Measurements from ENCODE around the gene TENM3.
"Not testable (repeated sequence)": the region's sequence is repeated elsewhere in the genome, so short reads cannot be mapped to it uniquely, and the experiment has no call there.

The TENM3 gene

DNA sequence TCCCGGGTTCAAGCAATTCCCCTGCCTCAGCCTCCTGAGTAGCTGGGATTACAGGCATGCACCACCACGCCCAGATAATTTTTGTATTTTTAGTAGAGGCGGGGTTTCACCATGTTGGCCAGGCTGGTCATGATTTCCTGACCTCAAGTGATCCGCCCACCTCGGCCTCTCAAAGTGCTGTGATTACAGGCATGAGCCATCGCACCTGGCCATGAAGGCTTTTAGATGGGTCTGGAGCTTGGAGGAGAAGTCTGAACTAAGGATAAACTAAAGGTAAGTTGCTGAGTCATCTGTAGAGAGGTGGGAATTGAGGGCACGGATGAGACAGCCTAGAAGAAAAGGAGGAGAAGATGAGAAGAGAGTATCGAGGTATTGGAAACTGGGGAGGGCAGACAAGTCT, at the start of gene TENM3:
TSS of gene TENM3 (plus strand) at position 199 of the 400 bp plus-strand sequence. CDS start 80,619 bp downstream, outside the sequence.
- not testable (repeated sequence) for DNase-seq

DNA sequence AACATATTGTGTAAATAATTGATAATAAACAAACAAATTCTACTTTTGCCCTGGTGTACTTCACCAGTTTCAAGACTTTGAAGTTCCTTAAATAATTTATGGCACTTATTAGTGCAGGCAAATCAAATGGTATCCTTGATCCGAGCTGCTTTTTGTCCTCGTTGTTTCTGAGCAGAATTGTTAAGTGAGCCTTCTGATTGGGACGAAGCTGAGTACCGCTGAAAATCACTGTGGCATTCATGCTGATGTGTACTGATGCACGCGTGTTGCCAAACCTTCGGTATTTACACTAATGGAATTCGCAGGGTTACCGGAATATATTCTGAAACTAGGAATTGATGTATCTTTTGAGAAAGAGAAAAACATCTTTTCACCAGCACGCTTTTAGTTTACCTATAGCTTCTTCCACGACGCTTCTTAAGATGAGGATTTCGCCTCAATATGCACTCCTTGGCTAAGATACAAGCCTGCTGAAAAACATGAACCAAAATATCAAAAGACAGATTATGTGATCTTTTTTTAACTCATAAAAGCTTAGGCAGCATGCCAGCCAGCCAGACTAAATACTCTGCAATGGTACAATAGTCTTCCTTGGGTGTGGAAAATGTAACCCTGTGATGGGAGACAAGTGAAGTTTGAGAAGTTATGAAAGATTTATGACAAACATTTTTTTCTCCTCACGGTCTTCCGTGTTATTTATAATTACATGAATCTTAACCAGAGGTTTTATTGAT, 48.9 kb upstream of the TENM3 start:
- DNase-seq = no peak

DNA sequence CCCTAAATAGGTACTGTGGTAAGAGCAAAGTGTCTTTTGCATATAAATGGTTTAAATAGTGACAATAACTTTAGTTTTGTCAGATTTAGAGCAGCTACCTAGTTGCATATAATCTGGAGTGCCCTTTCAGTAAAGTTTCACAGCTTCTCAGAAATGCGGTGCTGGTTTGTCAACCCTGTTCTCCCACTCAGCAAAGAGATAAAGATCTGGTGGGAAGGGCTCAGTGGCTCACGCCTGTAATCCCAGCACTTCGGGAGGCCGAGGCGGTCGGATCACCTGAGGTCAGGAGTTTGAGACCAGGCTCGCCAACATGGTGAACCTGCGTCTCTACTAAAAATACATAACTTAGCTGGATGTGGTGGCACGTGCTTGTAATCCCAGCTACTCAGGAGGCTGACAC, 45.6 kb upstream of the TENM3 start:
- DNase-seq = no peak

GRCh38 chr4:182201871-182202270, 41.3 kb upstream of the TENM3 start:
- no peak for DNase-seq

GRCh38 chr4:182202650-182203049, 40.6 kb upstream of the TENM3 start:
- DNase-seq = no peak

DNA sequence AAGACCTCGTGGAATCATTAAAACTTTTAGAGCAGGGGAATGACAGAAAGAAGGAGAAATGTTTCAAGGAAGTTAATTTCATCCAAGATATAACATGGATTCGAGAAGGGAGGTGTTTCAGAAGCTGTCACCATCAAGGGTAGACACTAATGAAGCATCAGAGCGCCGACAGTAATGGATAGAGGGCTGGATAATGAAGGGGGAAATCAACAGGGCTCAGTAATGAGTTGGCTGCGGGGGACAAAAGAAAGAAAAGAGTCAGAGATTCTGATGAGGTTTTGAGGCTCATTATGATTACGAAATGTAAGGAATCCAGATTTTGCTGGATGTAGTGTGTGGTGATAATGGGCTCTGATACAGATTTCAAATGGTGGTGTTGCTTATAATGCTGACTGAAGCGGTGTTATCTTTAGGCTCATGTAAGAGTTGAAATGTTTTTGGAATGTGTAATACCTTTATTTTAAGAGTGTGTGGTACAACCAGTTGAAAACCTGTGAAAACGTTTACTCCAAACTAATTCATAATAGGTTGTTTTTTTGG, 39.3 kb upstream of the TENM3 start:
- no peak for DNase-seq

- no peak for DNase-seq
Observed at GRCh38 chr4:182205306-182205705, 37.9 kb upstream of the TENM3 start.

DNA sequence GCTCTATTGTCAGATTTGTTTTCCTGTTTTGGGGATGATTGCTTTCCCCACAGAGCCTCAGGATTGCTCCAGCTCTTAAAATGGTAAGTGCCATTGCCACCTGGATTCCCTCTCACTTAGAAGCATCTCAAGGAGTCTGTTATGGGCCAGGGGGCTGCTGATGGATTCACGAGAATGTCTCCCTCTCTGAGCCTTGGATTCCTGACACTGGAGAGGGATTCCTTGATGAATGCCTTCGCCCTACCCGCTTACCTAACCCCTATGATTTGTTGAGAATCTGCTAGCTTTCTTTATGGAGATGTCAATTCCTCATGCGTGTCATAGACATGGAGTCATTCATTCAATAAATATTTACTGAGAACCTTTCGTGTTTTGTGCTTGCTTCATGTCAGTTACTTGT, 36.9 kb upstream of the TENM3 start:
- DNase-seq = no peak

- no peak for DNase-seq
Observed at GRCh38 chr4:182206916-182207315, 36.3 kb upstream of the TENM3 start.

DNA sequence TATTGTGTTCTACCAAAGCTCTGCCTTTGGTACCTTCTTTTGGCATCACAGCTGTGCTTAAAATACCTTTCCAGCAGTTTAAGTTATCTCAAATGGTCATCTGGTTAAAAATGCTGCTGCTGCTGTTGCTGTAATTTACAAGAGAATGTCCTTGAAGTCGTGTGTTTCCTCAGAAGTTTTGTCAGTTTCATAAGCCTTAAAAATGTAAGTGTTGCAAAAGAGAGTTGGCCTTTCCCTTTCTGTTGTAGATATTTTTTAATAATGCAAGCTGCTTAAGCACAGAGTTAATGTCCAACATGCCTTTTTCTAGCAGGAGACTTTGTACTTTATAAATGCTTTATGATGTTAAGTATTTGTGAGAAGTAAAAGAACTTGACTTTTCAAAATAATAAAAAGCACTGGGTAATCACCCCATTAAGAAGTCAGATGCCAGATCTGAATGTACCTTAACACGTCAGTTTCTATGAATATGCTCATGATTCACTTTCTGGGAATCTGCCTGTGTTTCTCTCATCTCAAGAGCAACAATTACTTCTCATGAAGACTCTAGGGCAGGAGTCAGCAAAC, 35.3 kb upstream of the TENM3 start:
- no peak for DNase-seq

DNA sequence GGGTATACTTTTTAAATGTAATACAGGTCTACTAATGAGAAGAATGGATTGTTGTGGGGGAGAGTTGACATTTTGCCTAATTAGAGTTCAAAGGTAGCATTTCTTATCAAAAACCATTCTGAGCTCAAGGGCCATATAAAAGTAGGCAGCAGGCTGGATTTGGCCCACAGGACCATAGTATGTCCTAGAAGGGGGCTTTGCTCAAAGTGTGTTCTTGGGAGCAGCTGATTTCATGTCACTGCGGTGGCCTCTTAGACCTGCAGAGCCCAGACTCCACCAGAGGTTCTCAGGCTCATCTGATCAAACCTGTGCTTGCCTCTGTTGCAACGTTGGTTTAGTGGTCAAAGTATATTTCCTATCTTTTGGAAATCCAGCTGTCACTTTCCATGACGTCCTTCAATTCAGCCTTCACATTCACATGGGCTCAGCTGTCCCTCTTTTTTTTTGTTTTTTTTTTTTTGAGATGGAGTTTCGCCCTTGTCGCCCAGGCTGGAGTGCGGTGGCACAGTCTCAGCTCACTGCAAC, 34.6 kb upstream of the TENM3 start:
- DNase-seq = no peak

GRCh38 chr4:182212211-182212761, 30.9 kb upstream of the TENM3 start:
- no peak for DNase-seq

- DNase-seq = no peak
Observed at GRCh38 chr4:182213004-182213403, 30.2 kb upstream of the TENM3 start.

GRCh38 chr4:182215148-182215547, 28.1 kb upstream of the TENM3 start:
- no peak for DNase-seq

GRCh38 chr4:182216005-182216404, 27.2 kb upstream of the TENM3 start:
- no peak for DNase-seq

DNA sequence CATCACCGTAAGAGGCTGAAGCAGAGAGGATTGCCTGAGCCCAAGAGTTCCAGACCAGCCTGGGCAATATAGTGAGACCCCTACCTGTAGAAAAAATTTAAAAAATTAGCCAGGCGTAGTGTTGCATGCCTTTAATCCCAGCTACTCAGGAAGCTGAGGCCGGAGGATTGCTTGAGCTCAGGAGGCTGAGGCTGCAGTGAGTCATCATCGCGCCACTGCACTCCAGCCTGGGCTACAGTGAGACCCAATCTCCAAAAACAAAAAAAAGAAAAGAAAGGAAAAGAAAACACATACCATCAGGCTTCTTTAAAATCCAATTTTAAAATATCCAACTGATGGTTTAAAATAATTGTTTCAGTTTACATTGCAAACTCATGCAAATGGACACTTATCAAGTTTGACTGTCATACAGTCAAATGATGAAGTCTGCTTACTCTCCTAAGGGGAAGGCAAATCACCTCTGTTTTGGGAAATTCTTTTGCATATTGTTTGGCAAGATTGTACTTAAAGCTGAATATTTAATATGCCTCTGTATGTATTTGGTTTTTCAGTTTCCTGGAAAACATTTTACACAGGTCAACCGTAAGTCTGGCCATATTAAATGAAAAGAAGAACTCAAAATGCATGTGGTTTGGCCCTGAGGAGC, 23.7 kb upstream of the TENM3 start:
- no peak for DNase-seq

DNA sequence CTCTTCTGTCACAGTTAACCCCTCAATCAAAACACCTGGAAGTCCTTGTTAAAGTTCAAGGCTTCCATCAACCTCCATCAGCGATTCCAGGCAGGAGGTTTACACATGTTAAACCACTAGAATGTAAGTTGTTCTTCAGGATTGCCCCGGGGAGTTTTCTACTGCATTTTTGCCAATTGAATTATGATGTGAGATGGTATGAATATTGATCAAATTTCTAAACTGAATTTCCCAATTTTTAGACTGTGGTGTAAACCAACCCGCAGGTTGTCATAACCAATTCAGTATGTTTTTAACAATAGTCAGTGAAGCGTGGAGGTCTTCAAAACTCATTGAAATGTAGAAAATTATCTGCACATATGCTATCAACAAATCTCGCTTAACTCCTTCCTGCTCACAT, 21.2 kb upstream of the TENM3 start:
- DNase-seq = no peak

GRCh38 chr4:182222766-182223165, 20.4 kb upstream of the TENM3 start:
- DNase-seq = no peak

GRCh38 chr4:182223708-182224107, 19.5 kb upstream of the TENM3 start:
- no peak for DNase-seq

DNA sequence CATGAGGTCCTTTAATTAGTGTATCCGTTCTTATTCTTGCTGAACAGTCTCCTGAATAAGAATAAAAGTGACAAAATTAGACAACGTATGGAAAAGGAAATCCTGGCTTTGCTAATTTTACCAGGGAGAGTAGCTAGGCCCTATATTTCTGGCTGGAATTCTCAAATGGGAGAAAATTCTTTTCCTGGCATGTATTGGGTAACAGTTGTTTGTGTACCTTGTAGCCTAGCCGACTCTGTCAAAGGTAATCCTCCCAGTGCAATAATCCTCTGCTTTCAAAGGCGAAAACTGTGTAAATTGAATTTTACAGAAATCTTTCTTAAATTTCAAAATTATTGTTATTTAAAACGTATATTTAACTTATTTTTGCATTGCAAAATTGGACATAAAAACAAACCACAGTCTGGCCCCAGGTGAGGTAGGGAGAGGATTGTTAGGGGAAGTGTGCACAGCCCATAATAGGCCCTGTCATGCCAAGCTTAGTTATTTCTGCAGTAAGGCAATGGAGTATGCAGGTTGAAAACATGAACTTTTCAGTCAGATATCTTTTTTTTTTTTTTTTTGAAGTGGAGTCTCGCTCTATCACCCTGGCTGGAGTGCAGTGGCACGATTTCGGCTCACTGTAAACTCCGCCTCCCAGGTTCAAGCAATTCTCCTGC, 18.9 kb upstream of the TENM3 start:
- no peak for DNase-seq

- no peak for DNase-seq
Observed at GRCh38 chr4:182225257-182225852, 17.8 kb upstream of the TENM3 start.

- DNase-seq = no peak
Observed at GRCh38 chr4:182227611-182228010, 15.6 kb upstream of the TENM3 start.

Measured in stimulated activated CD8-positive, alpha-beta memory T cell treated with anti-CD3 and anti-CD28 coated beads, Interleukin-4, amount 100 ng/mL, for 48 hours (primary cell).